Islet of Langerhans (tissue), 1 donor: ENCODE measurements around the gene PAFAH2.

Experiments used
- FAIRE-seq: peaks from one replicate; lab custom pipeline; 2011; peaks lifted over from hg19 to GRCh38; lab: Jason Lieb, UNC

The PAFAH2 gene

DNA sequence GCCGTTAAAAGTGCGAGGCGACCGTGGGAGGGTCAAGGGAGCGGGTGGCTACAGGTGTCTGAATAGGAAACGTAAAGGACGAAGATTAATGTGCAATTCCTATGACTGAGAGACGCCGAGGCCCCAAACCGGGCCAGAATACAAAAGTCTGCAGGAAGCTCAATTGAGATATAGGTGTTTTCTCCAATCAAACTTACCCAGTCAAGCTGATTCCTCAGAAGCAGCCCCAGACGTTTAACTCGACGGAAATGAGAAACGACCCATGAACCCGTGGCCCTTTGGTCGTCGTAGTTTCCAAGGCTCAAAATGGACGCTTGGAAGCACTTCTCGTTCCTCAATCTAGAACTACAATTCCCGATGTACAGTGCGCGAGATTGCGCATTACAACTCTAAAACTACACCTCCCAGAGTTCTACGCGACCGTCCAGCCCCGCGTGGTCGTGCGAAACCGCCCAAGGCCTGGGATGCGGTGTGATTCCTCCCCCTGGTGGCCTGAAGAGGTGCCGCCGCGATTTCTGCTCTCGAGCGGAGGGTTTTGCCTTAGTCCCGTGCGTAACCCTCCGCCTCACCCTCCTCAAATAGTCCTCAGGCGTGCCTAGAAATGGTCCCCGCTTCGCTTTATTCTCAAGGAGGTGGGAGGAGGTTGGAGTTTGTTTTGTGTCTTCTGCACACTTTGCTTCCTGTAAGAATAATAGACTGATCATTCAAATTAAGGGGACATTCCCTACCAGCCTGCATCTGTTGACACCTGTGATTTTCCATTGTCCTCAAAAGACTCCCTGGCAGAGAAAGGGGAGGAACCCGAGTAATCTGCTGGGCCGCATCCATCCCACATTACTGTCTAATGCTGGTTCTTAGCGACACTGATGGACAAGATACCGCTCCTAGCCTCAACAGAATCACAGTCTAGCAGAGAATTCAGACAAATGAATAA, at the start of gene PAFAH2:
PAFAH2 (minus strand) TSS at position 236 of the 934 bp plus-strand sequence. CDS start 7,247 bp downstream, outside the sequence.
- peak; percentile 98 for FAIRE-seq

DNA sequence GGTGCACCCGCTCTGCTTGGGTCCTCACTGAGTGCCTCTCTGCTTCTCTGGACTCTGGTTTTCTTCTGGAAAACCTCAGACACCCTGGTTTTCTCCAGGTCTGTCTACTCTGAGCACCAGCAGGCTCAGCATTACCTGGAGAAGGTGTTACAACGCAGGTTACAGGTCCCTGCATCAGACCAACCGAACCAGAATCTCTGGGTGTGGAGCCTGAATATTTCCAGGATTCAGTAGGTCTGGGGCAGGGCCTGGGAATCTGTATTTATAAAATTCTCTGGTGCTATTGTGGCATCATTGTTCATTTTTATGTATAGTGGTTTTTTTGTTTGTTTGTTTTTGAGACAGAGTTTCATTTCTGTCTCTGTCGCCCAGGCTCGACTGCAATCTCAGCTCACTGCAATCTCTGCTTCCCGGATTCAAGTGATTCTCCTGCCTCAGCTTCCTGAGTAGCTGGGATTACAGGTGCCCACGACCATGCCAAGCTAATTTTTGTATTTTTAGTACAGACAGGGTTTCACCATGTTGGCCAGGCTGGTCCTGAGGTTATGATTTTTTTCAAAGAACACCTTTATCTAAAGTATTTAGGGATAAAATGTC, 49.5 kb upstream of the PAFAH2 start:
- FAIRE-seq: no peak

DNA sequence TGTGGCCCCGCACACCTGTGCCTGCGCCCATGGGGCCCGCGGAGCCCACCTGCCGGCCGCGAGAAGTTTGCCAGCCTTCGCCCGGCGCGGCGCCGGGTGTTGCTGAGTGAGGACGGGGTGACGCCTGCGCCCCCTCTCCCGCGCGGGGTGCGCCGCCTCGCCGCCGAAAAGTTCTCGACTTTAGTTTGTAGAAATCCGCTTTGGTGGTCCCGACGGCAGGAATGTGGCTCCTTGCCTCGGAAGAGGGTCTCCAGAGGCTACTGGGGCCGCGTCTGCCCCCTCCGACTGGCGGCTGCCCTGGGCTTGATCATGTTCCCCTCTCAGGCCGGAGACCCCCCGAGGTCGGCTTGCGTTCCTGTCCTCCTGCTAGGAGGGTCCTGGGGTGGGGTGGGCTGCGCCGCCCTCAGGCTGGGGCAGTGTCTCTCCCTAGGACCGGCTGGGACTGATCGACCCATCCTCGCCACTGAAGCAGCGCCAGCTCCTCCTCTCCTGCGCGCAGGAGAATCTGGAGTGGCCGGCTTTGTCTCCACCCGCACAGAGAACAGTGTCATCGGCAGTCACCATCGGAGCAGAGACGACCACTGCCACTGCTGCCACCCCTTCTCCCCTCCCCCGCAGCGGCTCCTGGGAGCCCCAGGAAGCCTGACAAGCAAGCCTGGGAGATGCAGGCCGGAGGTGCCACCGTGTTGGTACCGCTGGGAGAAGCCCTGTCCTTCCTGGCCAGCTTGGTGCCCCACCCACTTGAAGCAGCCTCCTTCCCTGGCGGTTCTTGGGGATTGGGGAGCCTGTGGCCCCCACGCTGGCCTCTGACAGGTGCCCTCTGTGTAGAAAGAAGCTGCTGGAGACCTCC, 48.6 kb upstream of the PAFAH2 start:
- FAIRE-seq: no peak

DNA sequence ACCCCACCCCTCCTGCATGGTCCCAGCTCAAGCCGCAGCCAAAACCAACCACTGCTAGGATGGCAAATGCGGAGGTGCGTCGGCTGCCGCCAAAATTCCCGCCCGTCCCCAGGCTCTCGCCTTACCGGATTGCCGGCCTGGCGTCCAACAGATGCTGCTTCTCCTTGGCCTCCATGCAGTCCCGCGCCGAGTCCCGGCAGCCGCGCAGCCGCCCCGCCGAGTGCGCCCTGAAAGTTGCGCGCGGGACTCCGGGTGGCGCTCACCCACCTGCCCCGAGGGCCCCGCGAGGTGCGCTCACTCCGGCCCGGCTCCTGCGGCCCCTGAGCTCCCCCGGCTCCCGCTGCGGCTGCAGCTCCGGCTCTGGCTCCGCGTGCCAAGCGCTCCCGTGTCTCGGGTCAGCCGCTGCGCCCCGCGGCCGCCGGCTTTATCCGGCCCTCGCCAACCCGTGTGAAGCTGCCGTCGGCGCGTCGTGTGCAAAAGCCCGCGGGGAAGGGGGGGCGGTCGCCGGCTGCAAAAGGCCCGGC, 47.9 kb upstream of the PAFAH2 start, which contains the start of gene SLC30A2:
SLC30A2 (minus strand) TSS at position 397 of the 524 bp plus-strand sequence; CDS start at position 175, 222 bp downstream.
- FAIRE-seq: no peak

DNA sequence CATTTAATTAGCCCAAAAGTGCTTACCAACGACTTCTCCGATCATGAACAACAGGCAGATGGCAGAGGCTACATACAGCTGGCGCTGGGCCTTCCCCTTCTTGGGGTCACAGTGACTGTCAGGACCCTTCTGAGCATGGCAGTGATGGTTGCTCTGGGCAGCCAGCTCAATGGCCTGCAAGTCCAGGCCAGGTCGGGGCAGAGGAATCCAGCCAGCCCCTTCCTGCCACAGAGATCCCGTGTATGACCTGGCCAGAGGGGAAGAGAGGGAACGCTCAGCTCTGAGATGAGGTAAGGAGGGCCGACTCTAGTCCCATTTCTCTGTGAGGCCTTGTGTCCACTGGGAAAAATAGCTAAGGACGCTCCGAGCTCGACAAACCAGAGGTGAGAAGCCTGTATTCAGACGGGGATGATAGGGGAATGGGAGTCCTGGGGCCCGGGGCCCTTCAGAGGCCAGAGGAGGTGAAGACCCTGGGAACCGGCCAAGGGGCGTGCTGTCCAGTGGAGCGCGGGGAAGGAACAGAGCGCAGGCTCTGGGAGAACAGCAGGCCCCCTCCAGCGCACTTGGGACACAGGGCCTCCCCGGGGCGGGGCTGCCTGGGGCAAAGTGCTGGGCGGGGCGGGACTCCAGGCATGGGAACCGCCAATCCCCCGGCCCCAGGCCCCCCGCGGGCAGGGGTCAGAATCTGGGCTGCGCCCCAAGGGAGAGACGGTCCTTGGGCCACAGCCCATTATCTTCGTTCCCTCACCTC, 47.3 kb upstream of the PAFAH2 start:
- no peak for FAIRE-seq

DNA sequence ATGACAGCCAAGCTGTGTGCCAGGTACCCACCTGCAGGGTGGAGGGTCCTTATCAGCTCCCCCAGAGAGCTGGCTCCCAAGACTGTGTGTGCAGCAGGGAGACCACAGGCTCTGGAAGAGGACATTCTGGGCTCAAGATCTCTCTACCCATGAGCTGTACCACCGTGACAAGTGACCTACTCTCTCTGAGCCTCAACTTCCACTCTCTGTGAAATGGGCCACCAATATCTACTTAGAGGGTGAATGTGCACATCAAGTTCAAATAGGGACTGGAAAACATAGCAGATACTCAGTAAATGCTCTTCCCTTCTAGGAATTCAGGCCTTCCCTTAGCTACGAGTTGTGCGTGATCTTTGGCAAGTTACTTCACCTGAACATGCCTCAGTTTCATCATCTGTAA, 46.6 kb upstream of the PAFAH2 start:
- FAIRE-seq: no peak

DNA sequence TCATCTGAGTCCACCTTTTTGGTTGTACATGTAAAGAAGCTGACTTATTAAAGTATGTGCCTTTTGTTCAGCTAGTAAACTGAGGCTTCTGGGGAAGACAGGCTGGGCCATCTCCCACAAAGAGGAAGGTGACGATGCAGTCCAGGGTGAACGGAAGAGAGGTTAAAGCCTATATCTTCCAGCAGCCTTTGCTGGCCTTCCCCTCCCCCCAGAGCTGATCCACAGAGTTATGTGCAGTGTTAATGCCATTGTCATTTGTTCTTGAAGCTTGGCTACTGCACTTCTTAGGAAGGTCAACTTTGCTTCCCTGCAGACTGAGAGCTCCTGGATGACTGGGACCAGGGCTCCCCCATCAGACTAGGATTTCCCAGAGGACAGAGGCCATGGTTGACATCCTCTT, 45.9 kb upstream of the PAFAH2 start:
- FAIRE-seq: no peak

DNA sequence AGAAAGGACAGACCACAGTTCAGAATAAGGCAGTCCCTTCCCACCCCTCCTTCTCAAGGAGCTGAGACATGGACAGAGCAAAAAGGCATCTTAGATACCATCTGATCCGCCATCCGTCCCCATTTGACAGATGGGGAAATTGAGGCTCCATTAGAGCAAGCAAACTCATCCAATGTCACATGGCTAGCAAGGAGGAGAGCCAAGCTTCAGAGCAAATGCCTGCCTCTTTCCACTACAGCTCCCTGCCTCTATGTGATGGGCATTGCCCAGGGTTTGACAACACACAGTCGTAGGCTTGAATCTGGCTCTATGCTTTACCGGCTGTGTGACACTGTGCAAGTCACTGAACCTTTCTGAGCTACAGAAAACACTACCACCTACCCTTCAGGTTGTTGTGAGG, 44.1 kb upstream of the PAFAH2 start:
- no peak for FAIRE-seq

DNA sequence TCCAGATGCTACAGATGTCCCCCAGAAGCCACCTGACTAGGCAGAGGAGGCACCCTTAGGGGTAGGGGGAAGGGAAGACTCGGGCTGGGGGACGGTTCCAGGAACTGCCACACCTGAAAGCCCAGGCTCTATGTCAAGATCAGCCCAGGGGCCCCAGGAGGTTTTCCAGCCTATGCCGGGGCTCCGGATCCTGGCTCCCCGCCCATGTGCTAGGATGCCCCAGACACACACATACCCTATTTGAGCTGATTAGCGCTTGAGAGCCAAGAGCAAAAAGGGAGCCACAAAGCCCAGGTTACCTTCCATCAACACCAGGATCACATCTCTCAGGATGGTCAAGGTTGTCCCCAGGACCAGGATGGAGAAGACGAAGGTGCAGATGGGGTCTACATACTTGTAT, 43.5 kb upstream of the PAFAH2 start:
- FAIRE-seq: no peak

DNA sequence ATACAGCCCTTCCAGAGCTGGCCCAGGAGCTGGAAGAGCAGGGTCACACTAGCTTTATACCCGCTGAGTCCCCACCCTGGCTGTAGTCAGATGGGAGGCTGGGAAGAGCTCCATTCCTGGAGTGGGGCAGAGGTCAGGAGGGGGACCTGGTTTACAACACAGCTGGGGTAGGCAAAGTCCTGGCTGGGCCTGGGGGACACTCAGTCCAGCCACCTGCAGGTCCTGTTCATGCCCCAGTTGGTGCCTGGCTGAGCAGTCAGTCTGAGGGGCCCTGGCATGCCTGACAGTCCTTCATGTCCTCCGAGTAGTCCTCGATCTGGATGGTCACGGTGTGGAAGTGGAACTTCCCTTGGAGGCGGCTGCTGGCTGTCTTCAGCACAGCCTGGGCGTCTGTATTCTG, 41.0 kb upstream of the PAFAH2 start:
- no peak for FAIRE-seq

DNA sequence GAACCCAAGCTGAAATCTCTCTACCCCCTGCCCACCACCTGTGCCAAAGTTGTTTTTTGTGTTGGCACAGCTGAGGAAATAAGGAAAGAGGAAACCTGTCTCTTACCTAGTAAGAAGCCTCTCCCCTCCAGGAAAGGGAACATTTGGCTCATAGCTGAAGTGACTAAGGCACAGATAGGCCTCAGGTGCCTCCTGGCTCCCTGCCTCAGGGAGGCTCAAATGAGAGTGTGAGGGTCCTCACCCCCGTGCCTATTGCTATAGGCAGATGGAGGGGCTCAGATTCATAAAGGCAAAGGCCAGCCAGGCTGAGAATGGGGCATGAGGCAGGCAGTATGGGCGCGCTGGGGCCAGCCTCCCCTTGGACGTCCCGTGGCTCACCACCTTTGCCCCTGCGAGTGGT, 40.6 kb upstream of the PAFAH2 start:
- FAIRE-seq: no peak

DNA sequence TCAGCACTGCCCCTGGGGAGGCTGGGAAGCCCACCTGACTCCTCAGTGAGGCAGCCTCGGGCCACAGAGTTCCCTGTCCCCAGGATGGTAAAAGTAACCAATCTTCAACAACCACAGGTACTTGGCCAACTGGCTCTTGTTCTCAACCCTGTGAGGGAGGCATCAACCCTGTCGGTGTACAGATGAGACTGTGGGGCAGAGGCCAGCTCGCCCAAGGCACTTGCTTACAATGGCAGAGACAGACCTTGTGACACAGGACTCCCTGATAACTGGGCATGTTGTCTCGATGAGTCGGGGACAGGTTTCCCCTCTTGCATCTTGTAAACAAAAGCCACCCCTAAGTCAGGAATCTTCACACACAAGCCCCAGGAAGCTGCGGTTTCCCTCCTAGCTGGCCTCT, 40.0 kb upstream of the PAFAH2 start:
- no peak for FAIRE-seq

DNA sequence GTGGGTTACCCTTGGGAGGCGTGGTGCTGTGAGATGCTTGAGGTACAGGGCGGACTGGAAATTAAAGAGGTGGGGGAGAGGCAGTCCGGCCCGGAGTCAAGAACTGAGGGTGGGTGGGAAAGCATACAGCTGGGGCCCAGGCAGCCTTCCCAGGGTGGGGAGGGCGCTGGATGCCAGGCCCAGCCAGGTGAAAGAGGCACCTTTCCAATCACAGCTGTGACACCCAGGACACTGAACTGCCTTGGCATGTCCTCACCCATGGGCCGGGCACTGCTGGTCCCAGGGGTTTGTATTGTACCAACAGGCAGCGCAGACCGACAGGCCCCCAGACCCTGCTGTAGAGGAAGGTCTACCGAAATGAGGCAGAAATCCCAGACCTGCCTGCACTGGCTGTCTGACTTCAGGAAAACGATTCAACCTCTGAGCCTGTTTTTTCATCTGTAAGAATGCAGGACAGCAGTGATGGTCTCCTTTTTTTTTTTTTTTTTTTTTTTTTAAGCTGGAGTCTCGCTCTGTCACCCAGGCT, 39.0 kb upstream of the PAFAH2 start:
- FAIRE-seq: no peak

DNA sequence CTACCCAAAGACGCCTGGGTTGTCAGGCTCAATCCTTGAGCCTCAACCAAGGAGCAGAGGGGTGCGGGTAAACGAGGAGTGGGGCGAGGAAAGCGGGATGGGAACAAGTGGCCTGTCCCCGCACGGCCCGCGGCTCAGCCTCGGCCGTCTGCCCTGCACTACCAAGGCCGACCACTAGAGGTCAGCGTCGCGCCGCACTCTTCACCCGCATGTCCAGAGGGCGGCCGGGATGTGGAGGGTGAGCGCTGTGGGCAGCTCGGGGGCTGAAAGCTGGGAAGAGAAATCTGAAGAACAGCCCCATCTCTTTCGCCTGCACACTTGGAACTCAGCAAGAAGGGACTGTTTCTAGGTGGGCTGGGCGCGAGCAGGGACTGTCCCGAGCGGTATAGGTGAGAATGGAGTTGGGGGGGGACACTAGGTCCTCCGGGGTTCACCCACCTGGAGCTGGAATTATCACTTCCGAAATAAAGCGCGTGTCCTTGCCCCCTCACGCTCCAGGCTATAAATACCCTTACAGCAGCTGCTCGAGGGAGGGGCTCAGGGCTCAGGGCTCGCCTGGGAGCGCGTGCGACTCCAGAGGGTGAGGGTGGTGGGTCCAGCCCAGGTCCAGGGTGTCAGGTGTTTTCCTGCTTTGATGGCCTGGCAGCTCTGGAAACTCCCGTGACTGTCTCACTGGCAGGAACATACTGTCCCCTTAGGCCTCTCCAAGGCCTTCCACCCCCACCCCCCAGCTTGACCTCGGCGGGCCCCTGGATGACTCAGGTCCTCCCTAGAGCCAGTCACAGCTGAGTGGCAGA, 38.3 kb upstream of the PAFAH2 start:
- FAIRE-seq: no peak

DNA sequence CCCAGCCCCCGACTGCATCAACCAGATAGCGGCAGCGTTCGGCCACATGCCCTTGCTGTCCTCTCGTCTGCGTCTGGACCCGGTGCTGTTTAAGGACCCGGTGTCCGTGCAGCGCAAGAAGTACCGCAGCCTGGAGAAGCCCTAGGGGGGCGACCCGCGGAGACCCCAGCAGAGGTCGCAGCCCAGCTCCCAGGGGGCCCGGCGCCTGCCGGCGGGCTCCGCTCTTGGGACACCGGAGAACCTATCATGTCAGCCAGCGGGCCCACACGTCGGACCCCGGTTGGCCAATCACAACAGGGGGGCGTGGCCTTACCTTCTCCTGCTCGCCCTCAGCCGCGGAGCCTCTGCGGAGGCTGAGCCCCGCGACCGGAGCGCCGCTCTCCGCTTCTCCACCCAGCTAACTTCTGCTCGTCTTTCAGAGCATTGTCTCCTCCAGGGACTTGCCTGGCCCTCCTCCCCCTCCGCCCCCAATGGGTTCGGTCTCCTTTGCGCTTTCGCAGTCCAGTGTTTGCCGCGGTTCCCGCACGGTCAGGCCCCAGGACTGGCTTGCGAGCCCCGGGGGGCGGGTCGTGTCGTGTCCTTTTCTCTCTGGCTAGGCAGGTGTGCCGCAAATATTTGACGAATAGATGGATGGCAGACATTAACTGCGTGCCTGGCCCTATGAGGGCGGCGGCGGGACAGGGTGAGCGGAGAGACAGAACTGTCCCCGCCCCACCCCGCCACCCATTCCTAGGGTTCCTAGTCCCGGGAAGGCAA, 37.5 kb upstream of the PAFAH2 start:
- no peak for FAIRE-seq

DNA sequence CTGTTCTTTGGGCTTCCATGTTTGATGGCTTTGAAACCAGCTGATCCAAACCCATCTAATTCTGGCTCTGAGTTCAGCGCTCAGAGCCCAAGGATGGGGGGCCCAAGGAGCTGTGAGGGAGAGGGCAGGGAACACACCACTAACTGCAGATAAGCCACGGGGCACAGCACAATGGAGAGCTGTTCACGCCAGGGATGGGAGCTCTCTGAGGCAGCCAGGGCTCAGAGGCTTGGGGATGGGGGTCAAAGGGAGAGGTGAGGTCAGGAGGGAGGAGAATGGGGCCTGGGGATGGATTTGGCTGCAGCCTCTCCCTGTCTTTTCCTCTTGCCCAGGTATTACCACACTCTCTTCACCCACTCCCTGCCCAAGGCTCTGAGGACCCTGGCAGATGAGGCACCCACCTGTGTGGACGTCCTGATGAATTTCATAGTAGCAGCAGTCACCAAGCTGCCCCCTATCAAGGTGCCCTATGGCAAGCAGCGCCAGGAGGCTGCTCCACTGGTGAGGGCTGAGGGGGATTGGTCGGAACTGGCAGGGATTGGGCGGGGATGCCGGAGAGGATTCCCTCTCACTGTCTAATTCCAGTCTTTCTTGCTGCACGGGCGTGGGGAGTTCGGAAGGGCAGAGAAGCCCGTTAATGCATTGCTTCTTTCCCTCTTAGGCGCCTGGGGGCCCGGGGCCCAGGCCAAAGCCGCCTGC, 36.8 kb upstream of the PAFAH2 start:
- no peak for FAIRE-seq

DNA sequence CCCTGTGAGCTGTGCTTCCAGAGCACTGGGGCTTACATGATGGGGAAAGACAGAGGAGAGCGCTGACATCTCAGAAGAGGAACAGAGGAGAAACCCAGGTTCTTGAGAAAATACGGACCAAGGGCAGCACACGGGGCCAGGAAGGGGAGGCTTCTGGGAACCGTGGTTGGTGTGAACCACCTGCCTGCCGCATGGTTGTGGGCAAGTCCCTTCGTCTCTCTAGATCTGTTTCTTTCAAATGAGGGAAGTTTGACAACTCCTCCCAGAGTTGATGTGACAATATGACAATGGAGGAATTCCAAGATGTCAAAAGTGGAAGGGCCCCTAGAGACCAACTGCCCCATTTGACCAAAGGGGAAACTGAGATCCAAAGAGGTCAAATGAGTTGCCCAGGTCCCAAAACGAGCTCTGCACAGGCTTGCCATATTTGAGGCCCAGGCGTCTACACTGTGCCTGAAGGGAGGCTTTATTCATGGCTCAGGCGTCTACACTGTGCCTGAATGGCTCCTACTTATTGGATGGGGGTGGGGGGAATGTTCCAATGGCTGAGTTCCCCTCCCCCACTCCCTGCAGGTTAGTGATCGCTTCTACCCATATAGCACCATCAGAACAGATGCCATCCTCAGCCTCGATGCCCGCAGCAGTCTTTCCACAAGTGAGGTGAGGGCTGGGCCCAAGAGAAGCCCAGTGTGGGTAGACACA, 34.9 kb upstream of the PAFAH2 start:
- FAIRE-seq: no peak

DNA sequence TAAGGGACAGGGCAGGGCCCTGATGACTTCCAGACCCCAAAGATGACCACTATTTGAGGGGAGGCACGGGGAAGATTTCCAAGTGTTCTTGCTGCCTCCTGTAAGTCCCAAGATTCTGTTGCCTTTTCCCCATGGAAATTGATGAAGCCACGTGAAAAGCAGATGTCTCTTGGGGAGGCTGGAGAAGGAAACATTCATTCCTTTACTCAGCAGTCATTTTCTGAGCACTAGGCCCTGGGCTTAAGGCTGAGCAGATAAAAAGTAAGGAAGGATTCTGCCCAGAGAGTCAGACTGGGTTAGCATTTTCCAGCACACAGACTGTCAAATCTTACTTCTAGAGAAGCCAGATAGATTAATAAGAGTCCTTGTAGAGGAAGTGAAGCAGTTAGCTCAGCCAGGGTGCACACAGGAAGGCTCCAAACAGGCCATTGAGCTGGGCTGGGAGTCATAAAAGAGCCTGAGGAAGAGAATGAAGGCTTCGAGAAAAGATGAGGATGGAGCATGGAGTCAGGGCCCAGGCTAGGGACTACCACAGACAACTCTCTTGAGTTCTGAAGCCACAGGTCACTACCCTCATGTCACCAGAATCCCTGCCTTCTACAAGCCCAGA, 33.9 kb upstream of the PAFAH2 start:
- no peak for FAIRE-seq
